C4-2B (cell line): ENCODE results near the gene TGFA.

ENCODE experiments used
- H3K27ac ChIP-seq: fragments of 450-650 bp; 2 replicates; pipeline ENCODE4 v1.5.1; 2017
- ZFX ChIP-seq: fragments of 450-650 bp; IDR thresholded peaks from 2 replicates; pipeline ENCODE4 v1.6.1; 2017
- TF ChIP-seq, protein P1 (sequence below): fragments of 450-650 bp; conservative IDR thresholded peaks from 2 replicates; pipeline ENCODE4 v1.5.1; 2017; ENCODE audit warnings: mild to moderate bottlenecking

The TGFA gene

DNA sequence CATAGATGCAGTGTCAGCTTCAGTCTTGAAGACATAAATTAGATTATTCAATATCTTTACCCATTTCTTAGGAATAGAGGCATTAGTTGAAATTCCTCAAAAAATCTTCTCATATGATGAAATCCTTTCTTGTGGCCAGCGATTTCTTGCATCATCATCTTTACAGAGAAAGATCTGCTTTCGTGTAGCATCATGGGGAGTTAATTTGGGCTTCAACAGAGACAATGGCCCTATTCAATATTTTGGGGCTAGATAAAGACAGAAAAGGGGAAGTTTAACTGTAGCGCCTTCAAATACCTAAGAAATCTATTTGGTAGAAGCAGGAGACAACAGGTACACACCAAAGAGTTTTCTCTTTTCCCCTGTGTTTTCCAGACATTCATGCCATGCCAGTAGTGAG lies 73.8 kb downstream of the TGFA start:
- TF ChIP-seq, protein P1, sequence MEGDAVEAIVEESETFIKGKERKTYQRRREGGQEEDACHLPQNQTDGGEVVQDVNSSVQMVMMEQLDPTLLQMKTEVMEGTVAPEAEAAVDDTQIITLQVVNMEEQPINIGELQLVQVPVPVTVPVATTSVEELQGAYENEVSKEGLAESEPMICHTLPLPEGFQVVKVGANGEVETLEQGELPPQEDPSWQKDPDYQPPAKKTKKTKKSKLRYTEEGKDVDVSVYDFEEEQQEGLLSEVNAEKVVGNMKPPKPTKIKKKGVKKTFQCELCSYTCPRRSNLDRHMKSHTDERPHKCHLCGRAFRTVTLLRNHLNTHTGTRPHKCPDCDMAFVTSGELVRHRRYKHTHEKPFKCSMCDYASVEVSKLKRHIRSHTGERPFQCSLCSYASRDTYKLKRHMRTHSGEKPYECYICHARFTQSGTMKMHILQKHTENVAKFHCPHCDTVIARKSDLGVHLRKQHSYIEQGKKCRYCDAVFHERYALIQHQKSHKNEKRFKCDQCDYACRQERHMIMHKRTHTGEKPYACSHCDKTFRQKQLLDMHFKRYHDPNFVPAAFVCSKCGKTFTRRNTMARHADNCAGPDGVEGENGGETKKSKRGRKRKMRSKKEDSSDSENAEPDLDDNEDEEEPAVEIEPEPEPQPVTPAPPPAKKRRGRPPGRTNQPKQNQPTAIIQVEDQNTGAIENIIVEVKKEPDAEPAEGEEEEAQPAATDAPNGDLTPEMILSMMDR: no peak
- no peak for TF ChIP-seq ZFX
- H3K27ac ChIP-seq: no peak overlapping the region

GRCh38 chr2:70477441-70477844 lies 76.2 kb downstream of the TGFA start:
- TF ChIP-seq, protein P1: no peak
- no peak for TF ChIP-seq ZFX
- no peak overlapping the region for H3K27ac ChIP-seq

DNA sequence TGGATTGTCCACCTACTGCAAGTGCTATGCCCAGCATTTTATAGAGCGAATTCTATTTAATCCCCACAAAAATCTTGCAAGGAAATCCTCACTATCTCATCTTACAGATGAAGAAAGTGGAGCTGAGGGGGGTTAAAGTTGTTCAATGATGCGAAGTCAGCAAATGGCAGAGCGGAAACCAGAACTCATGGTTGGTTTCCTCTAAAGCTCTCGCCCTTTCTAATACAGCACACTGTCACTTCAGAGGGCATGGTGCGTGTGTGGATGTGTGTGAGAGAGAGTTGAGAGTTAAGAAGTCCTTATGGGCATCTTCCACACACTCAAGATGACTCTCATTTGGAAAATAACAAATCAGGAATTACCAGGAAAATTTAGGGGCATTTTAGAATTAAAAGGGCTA lies 78.4 kb downstream of the TGFA start:
- H3K27ac ChIP-seq: no peak overlapping the region

DNA sequence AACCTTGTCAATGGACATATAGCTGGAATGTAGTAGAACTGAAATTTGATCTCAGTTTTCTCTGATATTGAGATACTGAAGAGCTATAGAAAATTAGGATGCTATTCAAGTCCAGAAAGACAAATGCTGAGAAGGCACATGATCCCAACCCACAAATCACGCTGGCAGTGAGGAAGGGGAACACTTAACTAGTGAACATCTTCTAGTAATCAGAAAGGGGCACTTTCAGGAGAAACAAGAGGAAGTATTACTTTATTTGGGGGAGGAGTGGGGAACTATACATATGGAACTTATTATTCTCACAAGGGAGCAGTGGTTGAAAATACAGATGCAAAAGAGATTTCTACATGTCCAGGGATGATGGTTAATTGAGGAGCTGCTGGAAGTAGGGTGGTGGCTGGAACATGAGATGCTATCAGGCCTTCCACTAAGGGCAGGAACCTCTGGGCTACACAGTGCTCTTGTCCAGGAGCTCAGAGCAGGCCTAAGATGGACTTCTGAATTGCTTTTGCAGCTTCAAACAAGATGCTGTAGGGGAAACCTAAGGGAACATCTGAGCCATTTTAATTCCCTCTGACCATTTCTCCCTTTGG lies 79.3 kb downstream of the TGFA start:
- H3K27ac ChIP-seq: no peak overlapping the region
- TF ChIP-seq, protein P1: no peak
- TF ChIP-seq ZFX: no peak

More for the DNA sequence above, 78.4 kb downstream of the TGFA start:
- TF ChIP-seq, protein P1: no peak
- no peak for TF ChIP-seq ZFX

GRCh38 chr2:70473101-70473722 lies 80.4 kb downstream of the TGFA start:
- H3K27ac ChIP-seq: no peak overlapping the region
- TF ChIP-seq, protein P1: no peak
- TF ChIP-seq ZFX: no peak

DNA sequence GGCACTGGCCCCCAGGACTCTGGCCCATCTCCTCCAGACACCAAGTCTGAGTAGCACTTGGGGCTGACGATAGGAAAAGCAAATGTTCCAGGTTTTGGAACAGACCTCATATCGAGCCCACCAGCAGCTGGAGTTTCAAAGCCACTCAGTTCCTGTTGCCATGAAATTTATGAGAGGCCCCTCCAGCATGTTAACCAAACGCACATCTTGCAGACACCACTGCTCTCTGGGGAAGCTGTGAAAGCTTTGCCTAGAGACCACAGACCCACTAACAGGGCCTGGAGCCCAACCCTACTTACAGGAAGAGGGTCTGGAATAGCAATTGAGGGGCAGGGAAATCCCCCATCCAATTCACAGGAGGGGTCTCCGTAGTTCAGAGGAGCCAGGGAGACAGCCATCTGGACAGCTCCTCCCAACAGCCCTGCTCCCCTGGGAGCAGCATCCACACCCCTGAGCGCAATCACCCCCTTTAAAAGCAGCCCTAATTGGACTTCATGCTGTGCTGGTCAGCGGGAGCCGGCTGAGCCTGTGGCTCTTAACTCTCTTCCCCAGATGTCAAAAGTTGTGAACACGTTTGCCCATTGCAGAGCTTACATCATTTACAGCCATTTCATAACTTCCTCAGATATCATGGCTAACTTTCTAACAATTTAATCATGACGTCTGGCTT lies 81.3 kb downstream of the TGFA start:
- no peak overlapping the region for H3K27ac ChIP-seq
- TF ChIP-seq ZFX: no peak
- TF ChIP-seq, protein P1: no peak

- H3K27ac ChIP-seq: no peak overlapping the region
- no peak for TF ChIP-seq ZFX
- TF ChIP-seq, protein P1: no peak
Observed at GRCh38 chr2:70471129-70471528, 82.5 kb downstream of the TGFA start.
